Smooth muscle cell of the brain vasculature (primary cell): Measurements from ENCODE around the gene TFR2.

ENCODE experiments used
- DNase-seq: peaks from one replicate; pipeline ENCODE4 v3.0.0-alpha.2; 2012; ENCODE audit warnings: low read depth, low spot score

The TFR2 gene

GRCh38 chr7:100613412-100614175 lies 27.8 kb downstream of the TFR2 start:
- DNase-seq, result no peak

GRCh38 chr7:100612730-100613390 lies 28.5 kb downstream of the TFR2 start:
- DNase-seq, result no peak

GRCh38 chr7:100611983-100612729 lies 29.2 kb downstream of the TFR2 start, which contains the start of gene MOSPD3:
Gene MOSPD3, plus strand, starts transcription at chr7:100612540. Its CDS starts 252 bp downstream, at chr7:100612792.
- DNase-seq, result peak; percentile 99

- no peak for DNase-seq
These were observed 31.4 kb downstream of the TFR2 start for GRCh38 chr7:100609958-100610357.

GRCh38 chr7:100607111-100607510 lies 34.2 kb downstream of the TFR2 start:
- no peak for DNase-seq

- DNase-seq, result no peak
These were observed 35.0 kb downstream of the TFR2 start for GRCh38 chr7:100606313-100606712.

GRCh38 chr7:100604976-100605911 lies 36.1 kb downstream of the TFR2 start:
- DNase-seq, result no peak

GRCh38 chr7:100604028-100604975 lies 37.0 kb downstream of the TFR2 start:
- DNase-seq, result no peak

GRCh38 chr7:100603726-100604027 lies 37.7 kb downstream of the TFR2 start:
- no peak for DNase-seq

- no peak for DNase-seq
These were observed 38.2 kb downstream of the TFR2 start for GRCh38 chr7:100602889-100603725.

- no peak for DNase-seq
These were observed 40.7 kb downstream of the TFR2 start for GRCh38 chr7:100600730-100601038.

GRCh38 chr7:100599911-100600729 lies 41.2 kb downstream of the TFR2 start:
- DNase-seq, result no peak

GRCh38 chr7:100598425-100598824 lies 42.9 kb downstream of the TFR2 start:
- no peak for DNase-seq

- DNase-seq, result no peak
These were observed 46.2 kb downstream of the TFR2 start for GRCh38 chr7:100595188-100595587.

- DNase-seq, result no peak
These were observed 49.8 kb downstream of the TFR2 start for GRCh38 chr7:100591596-100591995.

- DNase-seq, result no peak
These were observed 51.1 kb downstream of the TFR2 start for GRCh38 chr7:100590077-100590737.

- DNase-seq, result no peak
These were observed 51.9 kb downstream of the TFR2 start for GRCh38 chr7:100589341-100589947.

- DNase-seq, result no peak
These were observed 52.9 kb downstream of the TFR2 start for GRCh38 chr7:100588438-100588837.
